NAMALWA (cell line): ENCODE measurements around the gene NFYC.
A peak's percentile ranks its signal among the peaks of the same experiment; 100 is the strongest.

Experiments used
- DNase-seq: peaks from one replicate; pipeline ENCODE4 v3.0.0-alpha.2; 2015; ENCODE audit warnings: low spot score

Gene NFYC

GRCh38 chr1:40760984-40761383 lies 69.5 kb downstream of the NFYC start:
- no peak for DNase-seq

- DNase-seq = no peak
Observed at GRCh38 chr1:40762144-40762923, 70.8 kb downstream of the NFYC start.

- DNase-seq = no peak
Observed at GRCh38 chr1:40763742-40764532, 72.4 kb downstream of the NFYC start.

- no peak for DNase-seq
Observed at GRCh38 chr1:40764981-40765380, 73.5 kb downstream of the NFYC start.

- no peak for DNase-seq
Observed at GRCh38 chr1:40766017-40766416, 74.5 kb downstream of the NFYC start.

- no peak for DNase-seq
Observed at GRCh38 chr1:40766560-40766959, 75.1 kb downstream of the NFYC start.

- DNase-seq = no peak
Observed at GRCh38 chr1:40768146-40768990, 76.9 kb downstream of the NFYC start.

- DNase-seq = peak; percentile 23
Observed at GRCh38 chr1:40769815-40770214, 78.3 kb downstream of the NFYC start.

GRCh38 chr1:40770296-40771070 lies 79.0 kb downstream of the NFYC start:
- DNase-seq = no peak

GRCh38 chr1:40772146-40772955 lies 80.8 kb downstream of the NFYC start:
- no peak for DNase-seq

- DNase-seq = no peak
Observed at GRCh38 chr1:40773748-40774265, 82.3 kb downstream of the NFYC start.

- DNase-seq = peak; percentile 56
Observed at GRCh38 chr1:40774266-40774998, 82.9 kb downstream of the NFYC start.

GRCh38 chr1:40776236-40777072 lies 85.0 kb downstream of the NFYC start:
- no peak for DNase-seq

- no peak for DNase-seq
Observed at GRCh38 chr1:40777224-40777970, 85.9 kb downstream of the NFYC start.

GRCh38 chr1:40780678-40781607 lies 89.4 kb downstream of the NFYC start:
- DNase-seq = no peak

- DNase-seq = no peak
Observed at GRCh38 chr1:40781608-40781971, 90.1 kb downstream of the NFYC start.

- no peak for DNase-seq
Observed at GRCh38 chr1:40782371-40782956, 91.0 kb downstream of the NFYC start.
